Nephron progenitor cell (in vitro differentiated cells): ENCODE data around the gene CLEC16A.

ENCODE experiments used
- DNase-seq: peaks from one replicate; pipeline ENCODE4 v3.0.0; 2021
- H3K27ac Mint-ChIP-seq: 2 replicates; pipeline ENCODE4 v1.8.0; 2021; ENCODE audit warnings: mild to moderate bottlenecking, moderate library complexity, mixed read lengths
- H3K27me3 Mint-ChIP-seq: 2 replicates; pipeline ENCODE4 v1.8.0; 2021; ENCODE audit warnings: mild to moderate bottlenecking, low read depth, mixed read lengths; ENCODE audit not compliant: poor library complexity
- H3K36me3 Mint-ChIP-seq: 2 replicates; pipeline ENCODE4 v1.8.0; 2021; ENCODE audit warnings: low read depth, mixed read lengths
- H3K4me1 Mint-ChIP-seq: 2 replicates; pipeline ENCODE4 v1.8.0; 2021; ENCODE audit warnings: mixed read lengths
- H3K4me3 Mint-ChIP-seq: 2 replicates; pipeline ENCODE4 v1.8.0; 2021; ENCODE audit warnings: mild to moderate bottlenecking, moderate library complexity, mixed read lengths
- H3K9me3 Mint-ChIP-seq: 2 replicates; pipeline ENCODE4 v1.8.0; 2021; ENCODE audit warnings: mild to moderate bottlenecking, moderate library complexity, mixed read lengths
- CTCF ChIP-seq: fragments of 200-600 bp; sonication (generic); IDR thresholded peaks from 2 replicates; pipeline ENCODE4 v1.5.0; 2021; ENCODE audit warnings: antibody characterized with exemption

The CLEC16A gene

GRCh38 chr16:11175106-11175786 lies 230.9 kb downstream of the CLEC16A start:
- Mint-ChIP-seq H3K27me3 (peaks cover 21% of the 10 kb centered on the region), H3K36me3 (peaks cover 16% of the 10 kb centered on the region), H3K9me3 (no peaks in the 10 kb centered on the region), H3K4me1 (peaks cover 63% of the 10 kb centered on the region), H3K27ac (no peak overlapping the region), H3K4me3 (no peak overlapping the region)
- no peak for DNase-seq
- TF ChIP-seq CTCF, result no peak

- peaks cover 16% of the 10 kb centered on the region for H3K36me3 Mint-ChIP-seq
- TF ChIP-seq CTCF, result no peak
- peaks cover 68% of the 10 kb centered on the region for H3K4me1 Mint-ChIP-seq
Observed at GRCh38 chr16:11175787-11176341, 231.5 kb downstream of the CLEC16A start.

GRCh38 chr16:11177578-11178160 lies 233.3 kb downstream of the CLEC16A start:
- H3K4me1 Mint-ChIP-seq, result peaks cover 78% of the 10 kb centered on the region
- no peaks in the 10 kb centered on the region for H3K9me3 Mint-ChIP-seq
- peaks cover 17% of the 10 kb centered on the region for H3K27me3 Mint-ChIP-seq
- no peak for DNase-seq
- no peak for TF ChIP-seq CTCF
- H3K36me3 Mint-ChIP-seq, result peaks cover 16% of the 10 kb centered on the region
- H3K27ac Mint-ChIP-seq, result no peak overlapping the region
- no peak overlapping the region for H3K4me3 Mint-ChIP-seq

More at GRCh38 chr16:11175787-11176341, 231.5 kb downstream of the CLEC16A start:
- no peak overlapping the region for H3K27ac Mint-ChIP-seq
- H3K27me3 Mint-ChIP-seq, result peaks cover 21% of the 10 kb centered on the region
- H3K9me3 Mint-ChIP-seq, result no peaks in the 10 kb centered on the region
- H3K4me3 Mint-ChIP-seq, result no peak overlapping the region
- no peak for DNase-seq

GRCh38 chr16:11178424-11178823 lies 234.1 kb downstream of the CLEC16A start:
- no peaks in the 10 kb centered on the region for H3K9me3 Mint-ChIP-seq
- no peak for TF ChIP-seq CTCF
- no peak overlapping the region for H3K4me3 Mint-ChIP-seq

GRCh38 chr16:11179574-11179973 lies 235.2 kb downstream of the CLEC16A start:
- H3K9me3 Mint-ChIP-seq, result no peaks in the 10 kb centered on the region
- H3K27ac Mint-ChIP-seq, result no peak overlapping the region
- no peak for TF ChIP-seq CTCF
- H3K27me3 Mint-ChIP-seq, result peaks cover 17% of the 10 kb centered on the region
- no peak overlapping the region for H3K4me3 Mint-ChIP-seq
- DNase-seq, result no peak
- peaks cover 6% of the 10 kb centered on the region for H3K36me3 Mint-ChIP-seq
- H3K4me1 Mint-ChIP-seq, result peaks cover 83% of the 10 kb centered on the region

More at GRCh38 chr16:11178424-11178823, 234.1 kb downstream of the CLEC16A start:
- H3K27me3 Mint-ChIP-seq, result peaks cover 17% of the 10 kb centered on the region
- peak overlapping the region; percentile 13 for H3K27ac Mint-ChIP-seq
- H3K36me3 Mint-ChIP-seq, result peaks cover 16% of the 10 kb centered on the region
- peak; percentile 39 for DNase-seq
- H3K4me1 Mint-ChIP-seq, result peaks cover 81% of the 10 kb centered on the region
